Nephron (organoid): Measurements from ENCODE around the gene LRRC25.

Experiments
- H3K27ac Mint-ChIP-seq, 3 experiments: 2 replicates each; pipeline ENCODE4 v1.8.0; 2020; ENCODE audit warnings: mixed read lengths in 3 of 3, mild to moderate bottlenecking in 2 of 3, moderate library complexity in 1 of 3
- H3K27me3 Mint-ChIP-seq: 2 replicates; pipeline ENCODE4 v1.8.0; 2021; ENCODE audit warnings: low read depth, mild to moderate bottlenecking, moderate library complexity, mixed read lengths
- H3K36me3 Mint-ChIP-seq: 2 replicates; pipeline ENCODE4 v1.8.0; 2020; ENCODE audit warnings: low read depth, mixed read lengths
- H3K4me1 Mint-ChIP-seq: 2 replicates; pipeline ENCODE4 v1.8.0; 2020; ENCODE audit warnings: mixed read lengths
- H3K4me3 Mint-ChIP-seq, 3 experiments: 2 replicates each; pipeline ENCODE4 v1.8.0; 2020; ENCODE audit warnings: mild to moderate bottlenecking in 3 of 3, mixed read lengths in 3 of 3, moderate library complexity in 2 of 3
- H3K9me3 Mint-ChIP-seq: 2 replicates; pipeline ENCODE4 v1.8.0; 2020; ENCODE audit warnings: mixed read lengths
- TF ChIP-seq, protein P1 (sequence below), 3 experiments: fragments of 200-600 bp; sonication (generic); IDR thresholded peaks; one replicate each; pipeline ENCODE4 v1.5.0; 2021; ENCODE audit warnings: antibody characterized with exemption in 3 of 3; ENCODE audit not compliant: unreplicated experiment in 3 of 3

The LRRC25 gene

GRCh38 chr19:18428787-18429674 lies 31.6 kb upstream of the LRRC25 start:
- peak overlapping the region in 1 of 3 experiments; percentile 69 for H3K27ac Mint-ChIP-seq
- peak overlapping the region in 2 of 3 experiments; percentile 26 to 50 for H3K4me3 Mint-ChIP-seq
- peaks cover 24% of the 10 kb centered on the region for H3K4me1 Mint-ChIP-seq
- H3K9me3 Mint-ChIP-seq: no peaks in the 10 kb centered on the region
- H3K27me3 Mint-ChIP-seq: no peaks in the 10 kb centered on the region
- no peaks in the 10 kb centered on the region for H3K36me3 Mint-ChIP-seq
- TF ChIP-seq, protein P1, sequence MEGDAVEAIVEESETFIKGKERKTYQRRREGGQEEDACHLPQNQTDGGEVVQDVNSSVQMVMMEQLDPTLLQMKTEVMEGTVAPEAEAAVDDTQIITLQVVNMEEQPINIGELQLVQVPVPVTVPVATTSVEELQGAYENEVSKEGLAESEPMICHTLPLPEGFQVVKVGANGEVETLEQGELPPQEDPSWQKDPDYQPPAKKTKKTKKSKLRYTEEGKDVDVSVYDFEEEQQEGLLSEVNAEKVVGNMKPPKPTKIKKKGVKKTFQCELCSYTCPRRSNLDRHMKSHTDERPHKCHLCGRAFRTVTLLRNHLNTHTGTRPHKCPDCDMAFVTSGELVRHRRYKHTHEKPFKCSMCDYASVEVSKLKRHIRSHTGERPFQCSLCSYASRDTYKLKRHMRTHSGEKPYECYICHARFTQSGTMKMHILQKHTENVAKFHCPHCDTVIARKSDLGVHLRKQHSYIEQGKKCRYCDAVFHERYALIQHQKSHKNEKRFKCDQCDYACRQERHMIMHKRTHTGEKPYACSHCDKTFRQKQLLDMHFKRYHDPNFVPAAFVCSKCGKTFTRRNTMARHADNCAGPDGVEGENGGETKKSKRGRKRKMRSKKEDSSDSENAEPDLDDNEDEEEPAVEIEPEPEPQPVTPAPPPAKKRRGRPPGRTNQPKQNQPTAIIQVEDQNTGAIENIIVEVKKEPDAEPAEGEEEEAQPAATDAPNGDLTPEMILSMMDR (IDR thresholded peaks at IDR 0.05; ENCODE audit: unreplicated experiment in 3 of 3): no peak

DNA sequence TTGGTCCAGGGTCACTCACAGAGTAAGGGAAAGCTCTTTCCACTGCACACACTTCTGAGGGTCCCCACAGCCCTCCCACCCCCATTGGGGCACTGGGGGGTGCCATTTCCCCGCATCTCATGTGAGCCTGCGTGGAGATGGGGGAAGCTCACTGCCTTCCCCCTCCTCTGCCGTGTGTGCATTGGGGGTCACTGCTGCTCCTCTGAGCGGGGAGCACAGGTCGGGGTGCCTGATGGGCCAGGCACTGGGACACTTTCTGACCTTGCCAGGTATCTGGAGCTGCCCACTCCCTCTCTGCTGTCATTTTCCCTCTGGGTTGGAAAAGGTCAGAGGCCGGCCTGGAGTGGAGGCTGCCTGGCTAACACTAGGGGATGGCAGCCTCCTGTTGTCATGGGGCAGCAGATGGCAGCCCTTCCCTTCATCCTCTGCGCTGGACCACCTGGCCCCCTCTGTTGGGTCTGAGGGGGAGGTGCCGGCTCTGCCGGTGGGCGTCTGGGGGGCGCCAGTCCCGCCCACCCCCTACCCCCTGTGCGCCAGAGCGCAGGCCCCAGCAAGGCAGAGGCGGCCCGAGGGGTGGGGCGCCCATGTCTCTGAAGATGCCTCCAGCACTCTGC lies 30.9 kb upstream of the LRRC25 start:
- Mint-ChIP-seq H3K4me1 (peaks cover 28% of the 10 kb centered on the region), H3K27me3 (no peaks in the 10 kb centered on the region), H3K36me3 (no peaks in the 10 kb centered on the region), H3K9me3 (no peaks in the 10 kb centered on the region), H3K4me3 (peak overlapping the region in 1 of 3 experiments; percentile 26), H3K27ac (peak overlapping the region in 2 of 3 experiments; percentile 52 to 69)
- TF ChIP-seq, protein P1 (IDR thresholded peaks at IDR 0.05; ENCODE audit: unreplicated experiment in 3 of 3): no peak

GRCh38 chr19:18427743-18428113 lies 30.3 kb upstream of the LRRC25 start:
- Mint-ChIP-seq H3K27me3 (no peaks in the 10 kb centered on the region), H3K4me1 (peaks cover 34% of the 10 kb centered on the region), H3K9me3 (no peaks in the 10 kb centered on the region), H3K36me3 (peaks cover 3% of the 10 kb centered on the region), H3K27ac (peak overlapping the region in 1 of 3 experiments; percentile 69), H3K4me3 (no peak overlapping the region)
- TF ChIP-seq, protein P1 (IDR thresholded peaks at IDR 0.05; ENCODE audit: unreplicated experiment in 3 of 3): no peak

DNA sequence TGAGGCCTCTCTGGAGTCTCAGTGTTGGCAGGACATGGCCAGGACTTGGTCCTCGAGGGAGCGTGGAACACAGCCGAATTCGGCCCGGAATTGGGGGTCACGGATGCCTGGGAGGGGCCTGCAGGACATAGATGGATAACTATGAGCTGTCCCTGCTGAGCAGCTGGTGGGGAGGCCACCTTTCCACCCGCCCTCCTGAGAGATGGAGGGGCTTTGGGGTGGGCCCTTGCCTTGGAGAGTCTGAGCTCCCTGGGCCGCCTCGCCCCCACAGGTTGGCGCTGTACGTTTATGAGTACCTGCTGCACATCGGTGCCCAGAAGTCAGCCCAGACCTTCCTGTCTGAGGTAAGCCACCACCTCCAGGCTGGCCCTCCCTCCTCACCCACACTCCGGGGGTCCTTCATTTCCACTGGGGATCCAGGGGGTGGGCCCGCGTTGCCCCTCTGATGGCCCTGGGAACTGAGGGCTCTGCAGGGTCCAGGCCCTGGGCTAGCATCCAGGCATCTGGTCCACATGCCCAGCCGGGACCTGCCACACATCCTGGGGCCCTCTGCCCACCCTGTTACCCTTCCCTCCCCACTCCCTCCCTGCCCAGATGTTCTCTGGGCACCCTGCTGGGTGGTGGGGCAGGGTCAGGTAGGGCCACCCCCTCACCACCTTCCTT lies 29.8 kb upstream of the LRRC25 start:
- H3K27me3 Mint-ChIP-seq: no peaks in the 10 kb centered on the region
- H3K4me1 Mint-ChIP-seq: peaks cover 36% of the 10 kb centered on the region
- TF ChIP-seq, protein P1 (IDR thresholded peaks at IDR 0.05; ENCODE audit: unreplicated experiment in 3 of 3): no peak
- peak overlapping the region in 2 of 3 experiments; percentile 30 to 55 for H3K27ac Mint-ChIP-seq
- H3K36me3 Mint-ChIP-seq: peaks cover 4% of the 10 kb centered on the region
- H3K9me3 Mint-ChIP-seq: no peaks in the 10 kb centered on the region
- H3K4me3 Mint-ChIP-seq: no peak overlapping the region

DNA sequence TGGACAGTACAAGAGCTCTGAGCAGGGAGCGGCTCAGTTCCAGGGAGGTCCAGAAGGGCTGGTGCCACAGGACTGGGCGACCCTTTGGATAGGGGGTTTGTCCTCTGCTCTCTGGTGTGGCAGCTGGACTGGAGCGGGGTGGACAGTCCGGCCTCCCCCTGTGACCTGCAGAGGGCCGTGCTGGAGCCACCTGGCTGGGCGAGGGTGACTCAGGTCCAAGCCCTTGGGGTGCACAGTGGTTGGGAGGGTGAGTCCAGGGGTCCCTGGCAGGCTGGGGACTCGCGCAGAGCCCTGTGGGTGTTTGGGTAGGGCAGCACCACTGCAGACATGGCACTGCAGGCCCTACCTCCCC lies 29.0 kb upstream of the LRRC25 start:
- H3K4me3 Mint-ChIP-seq: peak overlapping the region in 1 of 3 experiments; percentile 19
- peaks cover 41% of the 10 kb centered on the region for H3K4me1 Mint-ChIP-seq
- TF ChIP-seq, protein P1 (IDR thresholded peaks at IDR 0.05; ENCODE audit: unreplicated experiment in 3 of 3): no peak
- peak overlapping the region in 1 of 3 experiments; percentile 59 for H3K27ac Mint-ChIP-seq
- H3K27me3 Mint-ChIP-seq: no peaks in the 10 kb centered on the region
- H3K36me3 Mint-ChIP-seq: peaks cover 4% of the 10 kb centered on the region
- no peaks in the 10 kb centered on the region for H3K9me3 Mint-ChIP-seq
